GM18951 (cell line): ENCODE data around the gene JAKMIP3.

Experiments
- POLR2A ChIP-seq: IDR thresholded peaks from 4 replicates; pipeline ENCODE4 v1.6.1; 2011; ENCODE audit warnings: mild to moderate bottlenecking; ENCODE audit not compliant: insufficient read length, insufficient read depth; ENCODE audit errors: extremely low read depth
- in situ Hi-C: fragments of 300-500 bp; cut with MboI; formaldehyde crosslinking; loops from one replicate; pipeline ENCODE4 v1.12.0; 2022; ENCODE audit warnings: low sequenced_read_pairs, mixed read lengths, inconsistent platforms; ENCODE audit not compliant: unreplicated experiment

JAKMIP3 gene

GRCh38 chr10:132052124-132052523 is 13.6 kb upstream of the JAKMIP3 start:
- no peak for TF ChIP-seq POLR2A
- in situ Hi-C loops, result no loop called here

- no peak for TF ChIP-seq POLR2A
- in situ Hi-C loops, result no loop called here
Observed at GRCh38 chr10:132054564-132054963, 11.2 kb upstream of the JAKMIP3 start.

- TF ChIP-seq POLR2A, result no peak
- in situ Hi-C loops, result no loop called here
Observed at GRCh38 chr10:132055616-132056015, 10.1 kb upstream of the JAKMIP3 start.

- in situ Hi-C loops, result no loop called here
- TF ChIP-seq POLR2A, result no peak
Observed at GRCh38 chr10:132056663-132057062, 9.1 kb upstream of the JAKMIP3 start.

- TF ChIP-seq POLR2A, result no peak
- in situ Hi-C loops, result no loop called here
Observed at GRCh38 chr10:132057191-132057681, 8.5 kb upstream of the JAKMIP3 start.

GRCh38 chr10:132058111-132058745 is 7.5 kb upstream of the JAKMIP3 start:
- in situ Hi-C loops, result no loop called here
- no peak for TF ChIP-seq POLR2A

- no peak for TF ChIP-seq POLR2A
- in situ Hi-C loops, result no loop called here
Observed at GRCh38 chr10:132058793-132059759, 6.7 kb upstream of the JAKMIP3 start.

GRCh38 chr10:132059760-132060508 is 5.8 kb upstream of the JAKMIP3 start:
- TF ChIP-seq POLR2A, result no peak
- in situ Hi-C loops, result no loop called here

GRCh38 chr10:132061030-132061429 is 4.7 kb upstream of the JAKMIP3 start:
- in situ Hi-C loops, result no loop called here
- no peak for TF ChIP-seq POLR2A

- TF ChIP-seq POLR2A, result no peak
- in situ Hi-C loops, result no loop called here
Observed at GRCh38 chr10:132061465-132061864, 4.3 kb upstream of the JAKMIP3 start.

GRCh38 chr10:132062116-132062515 is 3.6 kb upstream of the JAKMIP3 start:
- in situ Hi-C loops, result no loop called here
- no peak for TF ChIP-seq POLR2A

GRCh38 chr10:132062641-132063390 is 2.9 kb upstream of the JAKMIP3 start:
- TF ChIP-seq POLR2A, result no peak
- in situ Hi-C loops, result no loop called here
